A673 (cell line): ENCODE measurements around the gene ATP8B1.

ENCODE experiments used
- CTCF ChIP-seq: fragments of 300-800, 200-600 bp; sonication (generic); conservative IDR thresholded peaks from 2 replicates; pipeline ENCODE4 v1.5.1; 2017; ENCODE audit warnings: low read depth, mild to moderate bottlenecking, antibody characterized with exemption, low read length, moderate library complexity, mixed read lengths
- EZH2 ChIP-seq: fragments of 200-600 bp; sonication (generic); IDR thresholded peaks from 2 replicates; pipeline ENCODE4 v1.6.1; 2017; ENCODE audit warnings: borderline replicate concordance, low read depth, mild to moderate bottlenecking, mixed read lengths, antibody characterized with exemption, low read length; ENCODE audit not compliant: poor library complexity, severe bottlenecking

- TF ChIP-seq CTCF (no peak), EZH2 (no peak)
These were observed 1.3 kb downstream of the ATP8B1 start for GRCh38 chr18:57801761-57802212.
